Hepatocyte (in vitro differentiated cells): ENCODE measurements around the gene TMEM52B.

Experiments used
- CTCF ChIP-seq: fragments of 200-600 bp; sonication (generic); IDR thresholded peaks from 2 replicates; pipeline ENCODE4 v1.5.1; 2016; ENCODE audit warnings: antibody characterized with exemption, mild to moderate bottlenecking; ENCODE audit not compliant: poor library complexity
- EZH2 ChIP-seq: fragments of 200-600 bp; sonication (generic); IDR thresholded peaks from 2 replicates; pipeline ENCODE4 v1.6.1; 2016; ENCODE audit warnings: antibody characterized with exemption, mild to moderate bottlenecking, borderline replicate concordance

GRCh38 chr12:10131111-10131690 is 47.6 kb upstream of the TMEM52B start:
- TF ChIP-seq CTCF = no peak
- TF ChIP-seq EZH2 = no peak
